CD4-positive, CD25-positive, alpha-beta regulatory T cell (primary cell): Measurements from ENCODE around the gene PARD3. TPM values are rescaled to one million over a fixed set of nuclear protein-coding genes. Genes with fewer than 3 reads are reported as not detected.

Experiments
- ATAC-seq, 2 donors: fragments of 150-1000 bp; cut with Tn5 transposase; one replicate each; pipeline ENCODE4 v1.10.0; 2021; ENCODE audit warnings: low read depth in 2 of 2, moderate number of reproducible peaks in 2 of 2, moderate library complexity in 1 of 2
- DNase-seq, 3 donors: peaks; one replicate each; pipeline versions ENCODE4 v3.0.0 to v3.0.0-alpha.2; 2012 to 2022; ENCODE audit warnings: mixed read lengths in 1 of 3
- H3K27ac ChIP-seq: one replicate; pipeline ENCODE4 v1.7.0; 2013; ENCODE audit warnings: mild to moderate bottlenecking, low read length; ENCODE audit not compliant: insufficient read depth, poor library complexity, severe bottlenecking
- H3K27me3 ChIP-seq: one replicate; pipeline ENCODE4 v1.7.0; 2013; ENCODE audit warnings: low read length; ENCODE audit not compliant: control insufficient read depth, insufficient read depth
- H3K36me3 ChIP-seq: one replicate; pipeline ENCODE4 v1.7.0; 2013; ENCODE audit warnings: mild to moderate bottlenecking, low read length, moderate library complexity; ENCODE audit not compliant: control insufficient read depth, insufficient read depth
- H3K4me1 ChIP-seq: 2 replicates; pipeline ENCODE4 v1.7.0; 2013; ENCODE audit warnings: mild to moderate bottlenecking, low read length; ENCODE audit not compliant: insufficient read depth, control insufficient read depth, poor library complexity, severe bottlenecking
- H3K4me3 ChIP-seq: one replicate; pipeline ENCODE4 v1.7.0; 2013; ENCODE audit warnings: low read depth, mild to moderate bottlenecking, low read length, moderate library complexity
- H3K9me3 ChIP-seq, 2 experiments: 1 replicate in 1 of 2; 2 replicates in 1 of 2; pipeline ENCODE4 v1.7.0; 2013; ENCODE audit warnings: low read length in 2 of 2, mild to moderate bottlenecking in 1 of 2, moderate library complexity in 1 of 2; ENCODE audit not compliant: control insufficient read depth in 2 of 2
- H3K27ac Mint-ChIP-seq, 3 donors: one replicate each; pipeline ENCODE4 v1.8.0; 2020 to 2022; ENCODE audit warnings: mild to moderate bottlenecking in 3 of 3, mixed read lengths in 3 of 3, moderate library complexity in 2 of 3
- H3K27me3 Mint-ChIP-seq: one replicate; pipeline ENCODE4 v1.8.0; 2022; ENCODE audit warnings: mild to moderate bottlenecking, mixed read lengths
- H3K36me3 Mint-ChIP-seq: one replicate; pipeline ENCODE4 v1.8.0; 2020; ENCODE audit warnings: mixed read lengths
- H3K4me1 Mint-ChIP-seq, 4 donors: one replicate each; pipeline ENCODE4 v1.8.0; 2020 to 2022; ENCODE audit warnings: mixed read lengths in 4 of 4, mild to moderate bottlenecking in 1 of 4
- H3K4me3 Mint-ChIP-seq, 4 donors: one replicate each; pipeline ENCODE4 v1.8.0; 2020 to 2022; ENCODE audit warnings: mild to moderate bottlenecking in 4 of 4, mixed read lengths in 4 of 4, moderate library complexity in 3 of 4
- H3K9me3 Mint-ChIP-seq, 7 donors: one replicate each; pipeline ENCODE4 v1.8.0; 2020 to 2022; ENCODE audit warnings: mixed read lengths in 7 of 7, mild to moderate bottlenecking in 3 of 7, moderate library complexity in 2 of 7
- polyA plus RNA-seq, 4 donors: library from polyadenylated mRNA; unstranded; fragments of 300-500 nt; fragmentation: Illumina TruSeq; gene quantifications; one replicate each; pipeline ENCODE4 v1.2.3, GENCODE V29; 2021
- total RNA-seq: library from RNA; stranded (reverse); gene quantifications from one replicate; pipeline ENCODE4 v1.2.3, GENCODE V29; 2022

PARD3 gene
- total and polyA plus RNA-seq, 5 donors from 2014 or later, result 0.08 to 0.79 TPM; not detected in 3

- Mint-ChIP-seq H3K27ac (no peak overlapping the region), H3K36me3 (no peaks in the 10 kb centered on the region), H3K9me3 (no peaks in the 10 kb centered on the region), H3K4me1 (no peaks in the 10 kb centered on the region), H3K4me3 (no peak overlapping the region), H3K27me3 (no peaks in the 10 kb centered on the region)
- H3K4me1 ChIP-seq, result no peaks in the 10 kb centered on the region
- no peak for ATAC-seq
- H3K27ac ChIP-seq, result no peak overlapping the region
- no peaks in the 10 kb centered on the region for H3K9me3 ChIP-seq
- no peaks in the 10 kb centered on the region for H3K27me3 ChIP-seq
- H3K36me3 ChIP-seq, result no peaks in the 10 kb centered on the region
- no peak for DNase-seq
- no peak overlapping the region for H3K4me3 ChIP-seq
Observed at GRCh38 chr10:34544400-34544799, 270.7 kb downstream of the PARD3 start.

GRCh38 chr10:34543716-34544115, 271.4 kb downstream of the PARD3 start:
- no peak overlapping the region for H3K27ac ChIP-seq
- no peak overlapping the region for H3K4me3 ChIP-seq
- H3K4me1 ChIP-seq, result no peaks in the 10 kb centered on the region
- H3K9me3 ChIP-seq, result no peaks in the 10 kb centered on the region
- Mint-ChIP-seq H3K4me1 (no peaks in the 10 kb centered on the region), H3K27ac (no peak overlapping the region), H3K36me3 (no peaks in the 10 kb centered on the region), H3K4me3 (no peak overlapping the region), H3K27me3 (no peaks in the 10 kb centered on the region), H3K9me3 (no peaks in the 10 kb centered on the region)
- no peak for DNase-seq
- H3K27me3 ChIP-seq, result no peaks in the 10 kb centered on the region
- ATAC-seq, result no peak
- no peaks in the 10 kb centered on the region for H3K36me3 ChIP-seq

GRCh38 chr10:34540492-34540891, 274.6 kb downstream of the PARD3 start:
- Mint-ChIP-seq H3K4me3 (no peak overlapping the region), H3K27me3 (no peaks in the 10 kb centered on the region), H3K27ac (no peak overlapping the region), H3K4me1 (peaks cover 0 to 3% (median 0%) of the 10 kb centered on the region in 4 donors), H3K9me3 (no peaks in the 10 kb centered on the region), H3K36me3 (no peaks in the 10 kb centered on the region)
- no peaks in the 10 kb centered on the region for H3K27me3 ChIP-seq
- H3K9me3 ChIP-seq, result no peaks in the 10 kb centered on the region
- no peaks in the 10 kb centered on the region for H3K4me1 ChIP-seq
- no peaks in the 10 kb centered on the region for H3K36me3 ChIP-seq
- no peak overlapping the region for H3K4me3 ChIP-seq
- H3K27ac ChIP-seq, result no peak overlapping the region
- DNase-seq (no peak), ATAC-seq (no peak)

GRCh38 chr10:34539533-34540315, 275.4 kb downstream of the PARD3 start:
- H3K4me3 Mint-ChIP-seq, result peak overlapping the region in 2 of 4 donors; percentile 1 to 8

GRCh38 chr10:34538281-34538829, 276.7 kb downstream of the PARD3 start:
- Mint-ChIP-seq H3K4me1 (peaks cover 0 to 3% (median 0%) of the 10 kb centered on the region in 4 donors), H3K27ac (no peak overlapping the region), H3K4me3 (no peak overlapping the region), H3K9me3 (peaks cover 0 to 3% (median 0%) of the 10 kb centered on the region in 7 donors), H3K27me3 (no peaks in the 10 kb centered on the region), H3K36me3 (no peaks in the 10 kb centered on the region)
- DNase-seq, result no peak
- H3K27ac ChIP-seq, result no peak overlapping the region
- H3K9me3 ChIP-seq, result no peaks in the 10 kb centered on the region
- H3K36me3 ChIP-seq, result no peaks in the 10 kb centered on the region
- no peaks in the 10 kb centered on the region for H3K4me1 ChIP-seq
- H3K4me3 ChIP-seq, result no peak overlapping the region
- ATAC-seq, result no peak
- no peaks in the 10 kb centered on the region for H3K27me3 ChIP-seq

More at GRCh38 chr10:34539533-34540315, 275.4 kb downstream of the PARD3 start:
- Histone ChIP-seq H3K9me3 (no peaks in the 10 kb centered on the region), H3K4me3 (no peak overlapping the region), H3K27me3 (no peaks in the 10 kb centered on the region), H3K36me3 (no peaks in the 10 kb centered on the region), H3K4me1 (no peaks in the 10 kb centered on the region), H3K27ac (no peak overlapping the region)
- no peak for ATAC-seq
- H3K27ac Mint-ChIP-seq, result no peak overlapping the region
- H3K9me3 Mint-ChIP-seq, result no peaks in the 10 kb centered on the region
- H3K27me3 Mint-ChIP-seq, result no peaks in the 10 kb centered on the region
- no peak for DNase-seq
- H3K36me3 Mint-ChIP-seq, result no peaks in the 10 kb centered on the region
- peaks cover 0 to 3% (median 0%) of the 10 kb centered on the region in 4 donors for H3K4me1 Mint-ChIP-seq

- ATAC-seq (no peak), DNase-seq (no peak)
- Mint-ChIP-seq H3K27ac (no peak overlapping the region), H3K36me3 (no peaks in the 10 kb centered on the region), H3K4me3 (no peak overlapping the region), H3K9me3 (peaks cover 0 to 3% (median 0%) of the 10 kb centered on the region in 7 donors), H3K4me1 (peaks cover 0 to 3% (median 0%) of the 10 kb centered on the region in 4 donors), H3K27me3 (no peaks in the 10 kb centered on the region)
- H3K4me1 ChIP-seq, result no peaks in the 10 kb centered on the region
- H3K9me3 ChIP-seq, result no peaks in the 10 kb centered on the region
- H3K4me3 ChIP-seq, result no peak overlapping the region
- H3K27me3 ChIP-seq, result no peaks in the 10 kb centered on the region
- no peak overlapping the region for H3K27ac ChIP-seq
- no peaks in the 10 kb centered on the region for H3K36me3 ChIP-seq
Observed at GRCh38 chr10:34537629-34538231, 277.4 kb downstream of the PARD3 start.

- Histone ChIP-seq H3K4me3 (no peak overlapping the region), H3K9me3 (no peaks in the 10 kb centered on the region), H3K4me1 (no peaks in the 10 kb centered on the region), H3K27me3 (no peaks in the 10 kb centered on the region), H3K36me3 (no peaks in the 10 kb centered on the region), H3K27ac (no peak overlapping the region)
- peaks cover 0 to 3% (median 0%) of the 10 kb centered on the region in 4 donors for H3K4me1 Mint-ChIP-seq
- H3K27ac Mint-ChIP-seq, result no peak overlapping the region
- ATAC-seq (no peak), DNase-seq (no peak)
- H3K27me3 Mint-ChIP-seq, result peaks cover 4% of the 10 kb centered on the region
- H3K9me3 Mint-ChIP-seq, result peaks cover 0 to 4% (median 2%) of the 10 kb centered on the region in 7 donors
- no peak overlapping the region for H3K4me3 Mint-ChIP-seq
- H3K36me3 Mint-ChIP-seq, result no peaks in the 10 kb centered on the region
Observed at GRCh38 chr10:34535872-34536271, 279.2 kb downstream of the PARD3 start.
